GM12878 (cell line): ENCODE results near the gene PTPN20.
"Not testable (repeated sequence)": the region's sequence is repeated elsewhere in the genome, so short reads cannot be mapped to it uniquely, and the experiment has no call there.

ENCODE experiments used
- CHD2 ChIP-seq: IDR thresholded peaks from 2 replicates; pipeline ENCODE4 v1.6.1; 2011; ENCODE audit warnings: low read depth, low read length, improper control_type of control experiment, borderline replicate concordance
- MXI1 ChIP-seq: fragments of 150-350 bp; IDR thresholded peaks from 2 replicates; pipeline ENCODE4 v1.6.1; 2011; ENCODE audit warnings: low read depth, mild to moderate bottlenecking, inconsistent platforms, low read length, improper control_type of control experiment
- NBN ChIP-seq: fragments of 450-650 bp; IDR thresholded peaks from 2 replicates; pipeline ENCODE4 v1.6.1; 2016
- NR2C2 ChIP-seq: IDR thresholded peaks from 2 replicates; pipeline ENCODE4 v1.6.1; 2011; ENCODE audit warnings: borderline replicate concordance, low read depth; ENCODE audit not compliant: control insufficient read depth, insufficient read length
- POLR2AphosphoS5 ChIP-seq: IDR thresholded peaks from 2 replicates; pipeline ENCODE4 v1.6.1; 2011; ENCODE audit warnings: mild to moderate bottlenecking, low read length, inconsistent platforms
- SREBF1 ChIP-seq: IDR thresholded peaks from 2 replicates; pipeline ENCODE4 v1.6.1; 2012; ENCODE audit warnings: mild to moderate bottlenecking, low read length
- TAF1 ChIP-seq: IDR thresholded peaks from 2 replicates; pipeline ENCODE4 v1.6.1; 2011; ENCODE audit warnings: mild to moderate bottlenecking, low read depth, low read length, borderline replicate concordance
- YY1 ChIP-seq: IDR thresholded peaks from 2 replicates; pipeline ENCODE4 v1.6.1; 2011; ENCODE audit warnings: low read depth, mild to moderate bottlenecking, low read length
- TF ChIP-seq, protein P1 (sequence below), 3 experiments: IDR thresholded peaks in 2 of 3; conservative IDR thresholded peaks in 1 of 3; 2 replicates each; pipeline ENCODE4 v1.5.1; 2011; ENCODE audit warnings: low read depth in 3 of 3, low read length in 3 of 3, mild to moderate bottlenecking in 3 of 3, control low read depth in 2 of 3, moderate library complexity in 2 of 3, inconsistent platforms in 1 of 3, mixed read lengths in 1 of 3; ENCODE audit not compliant: control insufficient read depth in 2 of 3, insufficient read depth in 1 of 3; ENCODE audit errors: extremely low read depth in 1 of 3
- TF ChIP-seq, protein P2 (sequence below): fragments of 450-650 bp; formaldehyde crosslinking; IDR thresholded peaks from 2 replicates; pipeline ENCODE4 v1.4.0; 2022; ENCODE audit warnings: mild to moderate bottlenecking, moderate library complexity

DNA sequence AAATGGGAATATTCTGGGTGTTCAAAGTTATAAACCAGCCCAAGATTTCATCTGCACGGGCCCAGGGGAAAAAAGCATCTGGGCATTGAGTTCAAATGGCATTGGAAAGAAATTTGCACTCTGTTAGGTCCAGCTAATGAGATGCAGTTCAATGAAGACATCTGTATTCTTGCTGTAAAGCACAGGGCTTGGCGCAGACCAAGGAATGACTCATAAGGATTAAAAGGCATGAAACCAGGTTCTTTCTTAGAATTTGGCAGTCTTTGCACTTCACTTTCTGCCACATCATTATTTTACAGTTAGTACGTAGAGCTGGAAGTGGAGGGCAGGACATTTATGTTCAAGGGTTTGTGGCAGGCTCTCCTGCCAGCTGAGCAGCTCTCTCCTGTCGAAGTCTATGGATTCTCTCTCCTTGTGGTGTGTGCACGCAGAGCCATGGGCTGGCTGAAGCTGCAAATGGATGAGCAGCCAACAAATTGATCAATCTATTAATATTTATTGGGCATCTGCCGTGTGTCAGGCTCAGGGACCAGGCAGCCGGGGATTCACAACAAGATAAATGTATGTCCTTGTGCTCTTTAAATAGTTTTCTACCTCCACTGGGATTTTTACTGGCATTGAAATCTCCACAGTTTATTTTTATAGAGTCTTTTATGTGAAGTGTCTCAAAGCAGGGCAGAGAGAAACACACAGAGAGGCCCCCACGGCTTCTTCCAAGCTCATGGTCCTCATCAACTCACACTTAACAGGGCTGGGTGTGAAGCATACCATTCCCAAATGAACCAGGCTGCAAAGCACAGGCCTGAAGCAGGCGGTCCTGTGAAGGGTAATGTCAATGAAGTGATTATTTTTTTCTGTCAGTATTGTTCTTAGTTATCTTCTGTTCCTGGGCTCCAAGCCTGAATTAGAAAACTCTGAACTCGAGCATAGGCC lies 3.8 kb upstream of the PTPN20 start:
- TF ChIP-seq MXI1, NBN, TAF1, CHD2, NR2C2, POLR2AphosphoS5, YY1, SREBF1: not testable (repeated sequence)
- TF ChIP-seq, protein P1, sequence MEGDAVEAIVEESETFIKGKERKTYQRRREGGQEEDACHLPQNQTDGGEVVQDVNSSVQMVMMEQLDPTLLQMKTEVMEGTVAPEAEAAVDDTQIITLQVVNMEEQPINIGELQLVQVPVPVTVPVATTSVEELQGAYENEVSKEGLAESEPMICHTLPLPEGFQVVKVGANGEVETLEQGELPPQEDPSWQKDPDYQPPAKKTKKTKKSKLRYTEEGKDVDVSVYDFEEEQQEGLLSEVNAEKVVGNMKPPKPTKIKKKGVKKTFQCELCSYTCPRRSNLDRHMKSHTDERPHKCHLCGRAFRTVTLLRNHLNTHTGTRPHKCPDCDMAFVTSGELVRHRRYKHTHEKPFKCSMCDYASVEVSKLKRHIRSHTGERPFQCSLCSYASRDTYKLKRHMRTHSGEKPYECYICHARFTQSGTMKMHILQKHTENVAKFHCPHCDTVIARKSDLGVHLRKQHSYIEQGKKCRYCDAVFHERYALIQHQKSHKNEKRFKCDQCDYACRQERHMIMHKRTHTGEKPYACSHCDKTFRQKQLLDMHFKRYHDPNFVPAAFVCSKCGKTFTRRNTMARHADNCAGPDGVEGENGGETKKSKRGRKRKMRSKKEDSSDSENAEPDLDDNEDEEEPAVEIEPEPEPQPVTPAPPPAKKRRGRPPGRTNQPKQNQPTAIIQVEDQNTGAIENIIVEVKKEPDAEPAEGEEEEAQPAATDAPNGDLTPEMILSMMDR (IDR thresholded peaks at IDR 0.05 in 2 of 3, conservative IDR thresholded peaks at IDR 0.05 in 1 of 3; ENCODE audit: control insufficient read depth in 2 of 3, extremely low read depth in 1 of 3, insufficient read depth in 1 of 3, low read depth in 3 of 3, low read length in 3 of 3): not testable (repeated sequence)
- TF ChIP-seq, protein P2, sequence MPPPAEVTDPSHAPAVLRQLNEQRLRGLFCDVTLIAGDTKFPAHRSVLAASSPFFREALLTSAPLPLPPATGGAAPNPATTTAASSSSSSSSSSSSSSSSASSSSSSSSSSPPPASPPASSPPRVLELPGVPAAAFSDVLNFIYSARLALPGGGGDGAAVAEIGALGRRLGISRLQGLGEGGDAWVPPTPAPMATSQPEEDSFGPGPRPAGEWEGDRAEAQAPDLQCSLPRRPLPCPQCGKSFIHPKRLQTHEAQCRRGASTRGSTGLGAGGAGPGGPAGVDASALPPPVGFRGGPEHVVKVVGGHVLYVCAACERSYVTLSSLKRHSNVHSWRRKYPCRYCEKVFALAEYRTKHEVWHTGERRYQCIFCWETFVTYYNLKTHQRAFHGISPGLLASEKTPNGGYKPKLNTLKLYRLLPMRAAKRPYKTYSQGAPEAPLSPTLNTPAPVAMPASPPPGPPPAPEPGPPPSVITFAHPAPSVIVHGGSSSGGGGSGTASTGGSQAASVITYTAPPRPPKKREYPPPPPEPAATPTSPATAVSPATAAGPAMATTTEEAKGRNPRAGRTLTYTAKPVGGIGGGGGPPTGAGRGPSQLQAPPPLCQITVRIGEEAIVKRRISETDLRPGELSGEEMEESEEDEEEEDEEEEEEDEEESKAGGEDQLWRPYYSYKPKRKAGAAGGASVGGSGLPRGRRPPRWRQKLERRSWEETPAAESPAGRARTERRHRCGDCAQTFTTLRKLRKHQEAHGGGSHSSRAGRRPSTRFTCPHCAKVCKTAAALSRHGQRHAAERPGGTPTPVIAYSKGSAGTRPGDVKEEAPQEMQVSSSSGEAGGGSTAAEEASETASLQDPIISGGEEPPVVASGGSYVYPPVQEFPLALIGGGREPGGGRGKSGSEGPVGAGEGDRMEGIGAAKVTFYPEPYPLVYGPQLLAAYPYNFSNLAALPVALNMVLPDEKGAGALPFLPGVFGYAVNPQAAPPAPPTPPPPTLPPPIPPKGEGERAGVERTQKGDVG (CRISPR knock-in tag): not testable (repeated sequence)
